Amniotic epithelial cell (primary cell): ENCODE results near the gene CENPB.

ENCODE experiments used
- DNase-seq: peaks from one replicate; pipeline ENCODE4 v3.0.0-alpha.2; 2010; ENCODE audit warnings: low read depth

The CENPB gene

DNA sequence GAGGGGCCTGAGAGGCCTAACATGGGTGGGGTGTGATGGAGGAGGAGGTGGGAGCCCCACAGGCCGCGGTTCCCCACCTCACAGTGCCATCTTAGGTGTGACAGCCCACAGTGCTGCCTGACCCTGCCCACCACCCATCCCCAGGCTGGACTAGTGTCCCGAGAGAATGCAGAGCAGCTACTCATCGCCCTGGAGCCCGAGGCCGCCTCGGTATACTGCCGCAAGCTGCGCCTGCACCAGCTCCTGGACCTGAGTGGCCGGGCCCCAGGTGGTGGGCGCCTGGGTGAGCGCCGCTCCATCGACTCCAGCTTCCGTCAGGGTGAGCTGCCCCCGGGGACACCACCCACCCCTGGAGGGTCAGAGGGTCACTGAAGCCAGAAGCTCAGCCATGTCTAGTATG lies 38.5 kb downstream of the CENPB start:
- no peak for DNase-seq

DNA sequence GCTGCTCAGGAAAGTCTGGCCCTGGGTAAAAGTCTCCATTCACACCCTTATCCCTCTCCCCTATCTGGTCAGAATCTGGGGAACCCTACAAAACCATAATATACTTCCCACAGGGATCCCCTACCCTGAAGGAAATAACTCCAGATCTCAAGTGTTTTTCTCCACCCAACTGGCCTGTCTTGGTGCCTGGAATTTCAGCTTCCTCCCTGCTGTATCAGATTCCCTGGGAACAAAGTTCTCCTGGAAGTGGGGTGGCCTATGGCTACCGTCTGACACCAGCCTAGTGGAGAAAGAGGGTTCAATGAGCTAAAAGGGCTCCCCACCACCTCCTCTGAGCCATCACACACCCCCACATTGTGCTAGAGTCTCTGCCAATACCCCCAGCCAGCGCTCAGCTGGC lies 39.1 kb downstream of the CENPB start:
- DNase-seq, result no peak

GRCh38 chr20:3745686-3746173 lies 40.8 kb downstream of the CENPB start:
- DNase-seq, result no peak

GRCh38 chr20:3744806-3745685 lies 41.5 kb downstream of the CENPB start:
- DNase-seq, result peak; percentile 68

DNA sequence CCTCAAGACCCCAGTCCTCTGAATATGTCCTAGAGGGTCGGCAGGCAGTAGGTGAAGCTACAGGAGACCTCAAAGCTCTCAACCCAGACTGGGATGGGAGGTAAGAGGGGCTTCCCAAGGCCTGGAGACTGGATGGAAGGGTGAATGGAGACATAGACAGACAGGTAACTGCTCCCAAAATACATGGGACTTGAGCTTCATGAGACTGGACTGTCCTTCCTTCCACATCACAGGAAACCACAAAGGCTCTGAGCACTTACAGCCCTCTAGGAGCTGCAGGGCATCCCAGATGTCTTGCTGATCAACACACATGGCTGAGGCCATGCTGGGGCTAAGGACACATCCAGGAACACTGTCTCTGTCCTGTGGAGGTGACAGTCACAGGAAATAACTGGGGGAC lies 42.5 kb downstream of the CENPB start:
- DNase-seq, result no peak

GRCh38 chr20:3743251-3743650 lies 43.3 kb downstream of the CENPB start:
- no peak for DNase-seq

- no peak for DNase-seq
Observed at GRCh38 chr20:3741836-3742458, 44.6 kb downstream of the CENPB start.

DNA sequence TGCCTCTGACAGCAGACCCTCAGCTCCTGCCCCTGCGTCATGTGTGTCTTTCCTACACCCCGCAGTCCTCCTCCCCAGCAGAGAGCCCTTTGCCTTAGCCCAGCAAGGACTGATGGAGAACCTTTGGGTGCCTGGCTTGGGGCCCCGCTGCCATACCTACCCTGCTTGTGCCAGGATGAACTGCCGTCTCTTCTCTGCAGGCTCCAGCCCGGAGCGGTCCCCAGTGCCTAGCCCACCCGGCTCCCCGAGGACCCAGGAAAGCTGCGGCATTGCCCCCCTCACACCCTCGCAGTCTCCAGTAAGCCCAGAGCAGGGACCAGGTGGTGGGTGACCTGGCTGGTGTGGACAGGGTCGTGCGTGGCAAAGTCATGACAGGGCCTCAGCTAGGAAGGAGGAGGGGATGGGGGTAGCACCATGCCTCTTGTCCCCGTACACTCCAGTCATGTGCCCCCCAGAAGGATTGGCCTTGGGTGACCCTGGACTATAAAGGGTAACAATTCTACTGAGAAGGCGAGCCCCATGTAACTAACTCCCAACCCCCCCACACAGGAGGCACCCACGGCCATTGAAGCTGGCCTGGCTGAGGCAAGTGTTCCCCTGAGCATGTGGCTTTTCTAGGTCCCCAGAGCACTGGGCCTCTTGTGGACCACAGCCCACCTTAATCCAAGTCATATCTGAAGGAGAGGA lies 45.8 kb downstream of the CENPB start:
- DNase-seq, result no peak

DNA sequence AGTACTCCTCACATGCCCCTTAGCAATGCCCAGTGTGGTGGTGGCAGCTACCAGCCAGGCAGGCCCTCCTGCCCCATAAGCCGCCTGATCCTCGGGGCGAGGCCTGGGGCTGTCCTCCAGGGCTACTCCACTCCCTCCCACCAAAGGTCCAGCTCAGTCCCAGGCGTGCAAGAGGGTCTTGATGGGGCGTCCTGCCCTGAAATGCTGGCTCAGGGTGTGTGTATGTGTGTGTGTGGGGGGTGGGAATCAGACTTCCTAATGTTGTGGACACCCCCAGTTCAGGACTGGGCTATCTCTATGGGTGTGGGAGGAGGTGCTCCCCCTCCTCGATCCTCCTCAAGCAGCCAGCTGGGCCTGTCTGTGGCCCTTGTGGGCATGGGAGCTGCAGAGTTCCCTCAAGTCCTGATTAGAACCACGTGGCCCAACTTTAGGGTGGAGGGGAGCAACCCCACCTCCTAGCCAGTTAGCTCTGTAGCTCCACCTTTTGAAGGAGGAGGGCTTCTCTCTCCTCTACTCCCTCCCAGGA lies 46.6 kb downstream of the CENPB start:
- no peak for DNase-seq

DNA sequence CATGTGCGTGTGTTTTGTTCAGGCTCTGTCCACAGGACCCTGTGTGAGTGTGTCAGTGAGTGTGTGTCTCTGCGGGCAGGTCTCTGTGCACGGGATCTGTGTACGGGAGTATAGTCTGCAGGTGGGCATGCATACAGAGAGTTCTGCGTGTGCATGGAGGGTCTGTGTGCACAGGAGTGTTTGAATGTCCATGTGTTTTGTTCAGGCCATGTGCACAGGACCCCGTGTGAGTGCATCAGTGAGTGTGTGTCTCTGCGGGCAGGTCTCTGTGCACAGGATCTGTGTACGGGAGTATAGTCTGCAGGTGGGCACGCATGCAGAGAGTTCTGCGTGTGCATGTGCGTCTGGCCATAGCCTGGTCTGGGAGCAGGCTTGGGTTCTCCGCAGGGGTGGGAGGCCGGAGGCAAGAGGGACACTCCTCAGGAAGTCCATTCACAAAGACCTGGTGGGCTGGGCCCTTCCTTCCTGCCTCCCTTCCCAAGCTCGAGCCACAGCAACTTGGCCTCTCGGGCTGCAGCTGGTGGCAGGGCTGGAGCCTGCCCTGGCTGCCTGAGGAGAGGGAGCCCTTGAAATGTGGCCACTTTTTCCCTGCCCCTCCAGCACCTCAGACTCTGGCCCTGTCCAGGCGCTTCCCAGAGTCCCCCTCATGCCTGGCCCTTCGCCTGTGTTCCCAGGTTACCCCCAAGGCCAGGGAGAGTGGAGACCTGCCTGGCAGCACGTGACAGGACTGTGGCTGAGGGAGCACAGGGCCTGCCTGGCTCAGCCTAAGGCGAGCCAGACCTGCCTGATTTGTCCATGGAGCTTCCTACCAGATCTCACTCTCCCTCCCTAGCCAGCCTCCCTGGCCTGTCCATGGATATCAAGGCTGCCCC lies 47.2 kb downstream of the CENPB start:
- DNase-seq, result no peak

DNA sequence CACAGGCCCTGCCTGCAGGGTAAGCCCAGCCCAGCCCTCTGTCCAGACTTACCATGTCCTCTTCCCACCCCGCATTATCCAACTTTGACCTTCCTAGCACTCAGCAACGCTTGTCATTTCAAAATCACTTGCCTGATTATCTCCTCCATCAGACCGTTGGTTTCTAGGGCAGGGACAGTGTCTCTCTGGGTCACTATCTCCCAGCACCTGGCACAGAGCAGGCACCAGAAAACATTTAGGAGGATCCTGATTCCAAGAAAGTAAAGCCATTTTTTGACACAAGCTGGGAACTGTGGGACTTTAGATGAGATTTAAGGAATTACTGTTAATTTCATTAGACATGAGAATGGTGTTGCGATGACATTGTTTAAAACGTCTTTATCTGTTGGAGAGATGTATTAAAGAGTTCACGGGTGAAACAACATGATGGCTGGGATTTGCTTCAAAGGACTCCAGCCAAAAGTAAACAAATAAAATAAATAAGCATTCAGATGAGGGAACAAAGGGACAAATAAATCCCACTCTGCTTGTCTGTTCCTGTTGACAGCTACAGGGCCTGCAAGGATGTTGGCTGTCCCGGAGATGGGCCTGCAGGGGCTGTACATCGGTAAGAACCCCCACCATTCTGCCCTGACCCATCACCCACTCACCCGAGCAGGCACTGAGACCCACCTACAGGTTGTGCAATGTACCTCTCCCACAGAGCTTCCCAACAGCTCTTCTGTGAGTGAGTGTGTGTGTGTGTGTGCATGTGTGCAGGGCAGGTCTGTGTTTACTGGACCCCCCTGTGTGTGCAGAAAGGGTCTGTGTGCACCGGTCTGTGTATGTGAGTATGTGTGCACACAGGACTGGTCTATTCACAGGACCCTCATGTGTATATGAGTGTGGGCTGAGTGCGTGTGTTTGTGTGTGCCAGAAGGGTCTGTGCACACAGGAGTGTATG lies 48.2 kb downstream of the CENPB start:
- peak; percentile 47 for DNase-seq

DNA sequence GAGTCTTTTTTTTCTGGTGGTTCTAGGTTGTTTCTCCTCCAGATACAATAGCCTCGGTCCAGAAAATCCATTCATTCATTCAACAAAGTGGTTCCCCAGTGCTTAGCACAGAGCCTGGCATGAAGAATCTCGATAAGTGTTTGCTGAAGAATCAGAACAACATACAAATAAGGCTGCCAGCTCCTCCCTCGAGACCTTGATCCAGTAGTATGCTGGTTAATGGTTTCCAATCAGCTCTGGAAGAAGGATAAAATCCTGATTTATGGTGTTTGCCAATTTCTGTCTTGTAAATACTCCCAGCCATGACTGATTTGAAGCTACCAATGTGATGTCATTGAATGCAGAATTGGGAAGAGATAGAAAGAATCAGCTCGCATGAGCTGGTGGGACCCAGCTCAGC lies 50.8 kb downstream of the CENPB start:
- DNase-seq, result no peak

DNA sequence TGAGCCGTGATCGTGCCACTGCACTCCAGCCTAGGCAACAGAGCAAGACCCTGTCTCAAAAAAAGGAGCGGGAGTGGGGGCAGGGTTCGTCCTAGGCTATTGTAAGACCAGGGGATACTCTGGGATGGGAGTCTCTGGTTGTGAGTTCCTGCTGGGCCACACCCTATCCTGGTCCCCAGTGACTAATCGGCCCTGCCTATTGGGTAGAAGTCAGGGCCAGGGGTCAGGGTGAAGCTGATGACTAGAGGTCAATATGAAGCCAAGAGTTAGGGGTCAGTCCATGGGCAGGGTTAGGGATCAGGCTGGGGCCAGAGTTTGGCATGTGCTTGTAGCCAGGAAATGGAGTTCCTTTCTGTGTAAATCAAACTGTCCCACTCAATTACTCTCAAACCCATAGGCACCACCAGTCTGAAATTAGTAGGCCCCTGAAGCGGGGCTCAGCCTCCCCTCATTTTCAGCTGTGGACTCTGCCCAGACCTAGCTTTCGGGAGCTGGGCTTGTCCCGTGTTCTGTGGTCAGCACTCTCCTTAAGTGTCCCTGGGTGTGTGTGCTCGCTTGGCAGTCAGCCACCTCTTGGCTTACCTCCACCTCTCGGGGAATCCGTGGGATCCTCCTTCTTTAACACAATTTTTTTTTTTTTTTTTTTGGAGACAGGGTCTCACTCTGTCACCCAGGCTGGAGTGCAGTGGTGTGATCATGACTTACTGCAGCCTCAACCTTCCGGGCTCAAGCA lies 52.3 kb downstream of the CENPB start:
- no peak for DNase-seq
